NB4 (cell line): ENCODE results near the gene CCL11.

ENCODE experiments used
- POLR2A ChIP-seq: IDR thresholded peaks from 2 replicates; pipeline ENCODE4 v1.6.1; 2011; ENCODE audit warnings: mild to moderate bottlenecking; ENCODE audit not compliant: insufficient read length; ENCODE audit errors: extremely low read depth
- TF ChIP-seq, protein P1 (sequence below): IDR thresholded peaks from one replicate; pipeline ENCODE4 v1.5.1; 2012; ENCODE audit warnings: low read depth, low read length

DNA sequence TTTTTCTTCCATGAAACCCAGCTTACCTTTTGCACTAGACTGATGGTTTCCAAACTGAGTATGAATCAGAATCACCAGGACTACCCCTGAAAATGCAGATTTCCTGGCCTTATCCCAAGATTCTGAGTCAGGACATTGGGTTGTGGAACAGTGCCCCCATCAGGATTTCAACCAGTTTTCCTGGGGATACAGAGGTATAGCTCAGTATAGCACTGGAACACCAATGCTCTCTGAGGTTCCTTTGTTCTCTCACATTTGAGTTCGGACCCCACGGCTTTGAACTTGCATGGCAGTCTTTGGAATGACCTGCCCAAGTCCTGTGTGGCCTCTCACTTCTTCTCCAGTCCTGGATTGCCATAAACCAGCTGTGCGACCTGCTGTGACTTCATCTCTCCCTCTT is 20.9 kb downstream of the CCL11 start:
- TF ChIP-seq, protein P1, sequence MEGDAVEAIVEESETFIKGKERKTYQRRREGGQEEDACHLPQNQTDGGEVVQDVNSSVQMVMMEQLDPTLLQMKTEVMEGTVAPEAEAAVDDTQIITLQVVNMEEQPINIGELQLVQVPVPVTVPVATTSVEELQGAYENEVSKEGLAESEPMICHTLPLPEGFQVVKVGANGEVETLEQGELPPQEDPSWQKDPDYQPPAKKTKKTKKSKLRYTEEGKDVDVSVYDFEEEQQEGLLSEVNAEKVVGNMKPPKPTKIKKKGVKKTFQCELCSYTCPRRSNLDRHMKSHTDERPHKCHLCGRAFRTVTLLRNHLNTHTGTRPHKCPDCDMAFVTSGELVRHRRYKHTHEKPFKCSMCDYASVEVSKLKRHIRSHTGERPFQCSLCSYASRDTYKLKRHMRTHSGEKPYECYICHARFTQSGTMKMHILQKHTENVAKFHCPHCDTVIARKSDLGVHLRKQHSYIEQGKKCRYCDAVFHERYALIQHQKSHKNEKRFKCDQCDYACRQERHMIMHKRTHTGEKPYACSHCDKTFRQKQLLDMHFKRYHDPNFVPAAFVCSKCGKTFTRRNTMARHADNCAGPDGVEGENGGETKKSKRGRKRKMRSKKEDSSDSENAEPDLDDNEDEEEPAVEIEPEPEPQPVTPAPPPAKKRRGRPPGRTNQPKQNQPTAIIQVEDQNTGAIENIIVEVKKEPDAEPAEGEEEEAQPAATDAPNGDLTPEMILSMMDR: peak; percentile 10
- no peak for TF ChIP-seq POLR2A
